ENCODE data around the gene SRPRA. TPM values are rescaled to one million over a fixed set of nuclear protein-coding genes. Genes with fewer than 3 reads are reported as not detected.
"Not testable (repeated sequence)": the region's sequence is repeated elsewhere in the genome, so short reads cannot be mapped to it uniquely, and the experiment has no call there.

SRPRA gene
- total RNA-seq, 1 experiment from 2014 or later: 64.3 TPM

GRCh38 chr11:126256216-126256615 is 12.5 kb downstream of the SRPRA start:
- Histone ChIP-seq H3K9ac (ENCODE audit: extremely low read depth, insufficient read length, low read length) (no peak overlapping the region), H4K91ac (ENCODE audit: insufficient read length, low read depth, low read length) (no peak overlapping the region), H3K14ac (ENCODE audit: insufficient read depth, low read length) (no peak overlapping the region), H3K9me3 (ENCODE audit: control insufficient read depth, low read depth, low read length) (no peaks in the 10 kb centered on the region), H2BK15ac (ENCODE audit: low read depth, low read length) (no peak overlapping the region), H3K18ac (ENCODE audit: insufficient read length, low read depth, low read length) (no peak overlapping the region), H3K79me2 (ENCODE audit: insufficient read depth, low read length) (no peaks in the 10 kb centered on the region), H2AFZ (ENCODE audit: low read length) (no peak overlapping the region), H3K4me2 (ENCODE audit: insufficient read depth, insufficient read length, low read length) (no peak overlapping the region), H3K4ac (ENCODE audit: low read depth, low read length) (no peak overlapping the region), H2BK120ac (ENCODE audit: low read depth, low read length, poor library complexity, severe bottlenecking) (no peak overlapping the region), H2BK20ac (ENCODE audit: low read depth, low read length, poor library complexity, severe bottlenecking) (no peak overlapping the region), H2AK5ac (ENCODE audit: insufficient read length, low read length) (no peak overlapping the region), H3K56ac (ENCODE audit: insufficient read length, low read depth, low read length) (no peak overlapping the region), H3K27ac (ENCODE audit: insufficient read length, low read depth, low read length) (no peak overlapping the region), H3K23me2 (ENCODE audit: insufficient read length, low read depth, low read length, poor library complexity, severe bottlenecking) (no peaks in the 10 kb centered on the region), H2BK12ac (ENCODE audit: insufficient read length, low read depth, low read length) (no peak overlapping the region), H4K8ac (replicated peaks; ENCODE audit: insufficient read length, low read depth, low read length) (no peak overlapping the region), H2BK5ac (ENCODE audit: insufficient read length, low read length) (no peak overlapping the region), H4K20me1 (ENCODE audit: control insufficient read depth, insufficient read depth, insufficient read length) (no peaks in the 10 kb centered on the region), H3K79me1 (ENCODE audit: insufficient read depth, low read depth, low read length, poor library complexity, severe bottlenecking) (no peaks in the 10 kb centered on the region), H3K23ac (ENCODE audit: insufficient read length, low read depth, low read length) (no peak overlapping the region), H3K4me1 (ENCODE audit: insufficient read depth, low read length) (no peaks in the 10 kb centered on the region), H3T11ph (ENCODE audit: low read length) (no peak overlapping the region), H3K27me3 (ENCODE audit: insufficient read depth, low read length) (no peaks in the 10 kb centered on the region; the same call in 1 of the 2 replicates), H4K5ac (ENCODE audit: insufficient read length, low read depth, low read length) (no peak overlapping the region)
- Mint-ChIP-seq H3K36me3 (ENCODE audit: insufficient read depth in 1 of 3, low read depth in 3 of 3) (peaks cover 7 to 59% (median 41%) of the 10 kb centered on the region in 3 experiments; a peak in 5 of 7 replicates), H3K27ac (no peak overlapping the region), H3K4me3 (no peak overlapping the region), H3K9me3 (no peaks in the 10 kb centered on the region), H3K27me3 (ENCODE audit: low read depth) (no peaks in the 10 kb centered on the region), H3K4me1 (no peaks in the 10 kb centered on the region)
- no peak for DNase-seq
- WGBS (ENCODE audit: extremely low coverage, insufficient read length, low lambda C conversion rate): no CpG with 5 or more reads among the region's 4 CpGs
- no peak for TF ChIP-seq CTCF (conservative IDR thresholded peaks at IDR 0.05)

- H2BK15ac ChIP-seq (ENCODE audit: low read depth, low read length); H4K91ac ChIP-seq (ENCODE audit: insufficient read length, low read depth, low read length); H3K27me3 Mint-ChIP-seq (ENCODE audit: low read depth); H3K23ac ChIP-seq (ENCODE audit: insufficient read length, low read depth, low read length); H3K4me3 Mint-ChIP-seq; H3K4me2 ChIP-seq (ENCODE audit: insufficient read depth, insufficient read length, low read length); DNase-seq; H2AFZ ChIP-seq (ENCODE audit: low read length); H3K79me1 ChIP-seq (ENCODE audit: insufficient read depth, low read depth, low read length, poor library complexity, severe bottlenecking); H2BK20ac ChIP-seq (ENCODE audit: low read depth, low read length, poor library complexity, severe bottlenecking); H3K4ac ChIP-seq (ENCODE audit: low read depth, low read length); H3T11ph ChIP-seq (ENCODE audit: low read length); H3K9ac ChIP-seq (ENCODE audit: extremely low read depth, insufficient read length, low read length); H4K20me1 ChIP-seq (ENCODE audit: control insufficient read depth, insufficient read depth, insufficient read length); H3K79me2 ChIP-seq (ENCODE audit: insufficient read depth, low read length); H3K27ac ChIP-seq (ENCODE audit: insufficient read length, low read depth, low read length); H3K27ac Mint-ChIP-seq; H4K5ac ChIP-seq (ENCODE audit: insufficient read length, low read depth, low read length); H3K9me3 Mint-ChIP-seq; H3K4me1 Mint-ChIP-seq; H2BK12ac ChIP-seq (ENCODE audit: insufficient read length, low read depth, low read length); H3K23me2 ChIP-seq (ENCODE audit: insufficient read length, low read depth, low read length, poor library complexity, severe bottlenecking); H4K8ac ChIP-seq (replicated peaks; ENCODE audit: insufficient read length, low read depth, low read length); H3K4me1 ChIP-seq (ENCODE audit: insufficient read depth, low read length); H3K27me3 ChIP-seq (ENCODE audit: insufficient read depth, low read length); H3K9me3 ChIP-seq (ENCODE audit: control insufficient read depth, low read depth, low read length); H3K56ac ChIP-seq (ENCODE audit: insufficient read length, low read depth, low read length); H3K18ac ChIP-seq (ENCODE audit: insufficient read length, low read depth, low read length); H2BK5ac ChIP-seq (ENCODE audit: insufficient read length, low read length); H2BK120ac ChIP-seq (ENCODE audit: low read depth, low read length, poor library complexity, severe bottlenecking); H3K14ac ChIP-seq (ENCODE audit: insufficient read depth, low read length); H2AK5ac ChIP-seq (ENCODE audit: insufficient read length, low read length): not testable (repeated sequence)
- WGBS (ENCODE audit: extremely low coverage, insufficient read length, low lambda C conversion rate): no CpG with 5 or more reads among the region's 5 CpGs
- peaks cover 8 to 58% (median 43%) of the 10 kb centered on the region in 3 experiments; a peak in 5 of 7 replicates for H3K36me3 Mint-ChIP-seq (ENCODE audit: insufficient read depth in 1 of 3, low read depth in 3 of 3)
These were observed 13.2 kb downstream of the SRPRA start for GRCh38 chr11:126255507-126255906.
